CD4-positive, alpha-beta T cell treated with Interleukin-12 subunit alpha and Interleukin-12 subunit beta, for 1 hour (primary cell): Measurements from ENCODE around the gene ATP1B2.

Experiments used
- DNase-seq: peaks from one replicate; pipeline ENCODE4 v3.0.0-alpha.2; 2020

Gene ATP1B2

DNA sequence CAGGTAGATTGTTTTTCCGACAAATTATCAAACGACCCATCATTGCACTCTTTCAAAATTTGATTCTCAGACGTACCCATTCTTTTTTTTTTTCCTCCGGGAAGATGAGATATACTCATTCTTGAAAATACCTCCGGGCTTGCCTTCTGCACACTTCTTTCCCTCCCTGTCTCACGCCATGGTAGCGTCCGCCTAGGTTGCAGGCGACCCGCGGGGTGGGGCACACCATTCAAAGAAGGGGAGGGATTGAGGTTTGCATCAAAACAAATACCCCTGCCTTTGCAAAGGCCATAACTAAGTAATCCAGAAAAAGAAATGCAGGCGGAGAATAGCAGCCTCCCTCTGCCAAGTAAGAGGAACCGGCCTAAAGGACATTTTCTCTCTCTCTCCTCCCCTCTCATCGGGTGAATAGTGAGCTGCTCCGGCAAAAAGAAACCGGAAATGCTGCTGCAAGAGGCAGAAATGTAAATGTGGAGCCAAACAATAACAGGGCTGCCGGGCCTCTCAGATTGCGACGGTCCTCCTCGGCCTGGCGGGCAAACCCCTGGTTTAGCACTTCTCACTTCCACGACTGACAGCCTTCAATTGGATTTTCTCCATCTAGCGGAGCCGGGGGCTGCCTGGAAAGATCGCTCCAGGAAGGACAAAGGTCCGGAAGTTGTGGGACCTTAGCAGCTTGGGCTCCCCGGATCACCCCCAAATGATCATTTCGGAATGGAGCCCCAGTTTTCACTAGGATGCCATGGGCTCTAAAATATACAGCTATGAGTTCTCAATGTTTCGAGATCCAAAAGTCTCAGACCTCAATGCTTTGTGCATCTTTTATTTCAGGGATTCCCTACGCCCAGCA lies 35.7 kb downstream of the ATP1B2 start:
- DNase-seq: peak; percentile 83

GRCh38 chr17:7687072-7687907 lies 36.6 kb downstream of the ATP1B2 start, which contains the start of gene TP53:
Gene TP53, minus strand, starts transcription at chr17:7687490. Its CDS starts 10,896 bp downstream, at chr17:7676594.
- DNase-seq: peak; percentile 91

GRCh38 chr17:7687908-7688807 lies 37.4 kb downstream of the ATP1B2 start, which contains the start of gene WRAP53:
Gene WRAP53, plus strand, starts transcription at chr17:7688477. Its CDS starts 172 bp downstream, at chr17:7688649.
- peak; percentile 97 for DNase-seq

- no peak for DNase-seq
These were observed 38.1 kb downstream of the ATP1B2 start for GRCh38 chr17:7688808-7689316.

- no peak for DNase-seq
These were observed 44.9 kb downstream of the ATP1B2 start for GRCh38 chr17:7695586-7695985.

DNA sequence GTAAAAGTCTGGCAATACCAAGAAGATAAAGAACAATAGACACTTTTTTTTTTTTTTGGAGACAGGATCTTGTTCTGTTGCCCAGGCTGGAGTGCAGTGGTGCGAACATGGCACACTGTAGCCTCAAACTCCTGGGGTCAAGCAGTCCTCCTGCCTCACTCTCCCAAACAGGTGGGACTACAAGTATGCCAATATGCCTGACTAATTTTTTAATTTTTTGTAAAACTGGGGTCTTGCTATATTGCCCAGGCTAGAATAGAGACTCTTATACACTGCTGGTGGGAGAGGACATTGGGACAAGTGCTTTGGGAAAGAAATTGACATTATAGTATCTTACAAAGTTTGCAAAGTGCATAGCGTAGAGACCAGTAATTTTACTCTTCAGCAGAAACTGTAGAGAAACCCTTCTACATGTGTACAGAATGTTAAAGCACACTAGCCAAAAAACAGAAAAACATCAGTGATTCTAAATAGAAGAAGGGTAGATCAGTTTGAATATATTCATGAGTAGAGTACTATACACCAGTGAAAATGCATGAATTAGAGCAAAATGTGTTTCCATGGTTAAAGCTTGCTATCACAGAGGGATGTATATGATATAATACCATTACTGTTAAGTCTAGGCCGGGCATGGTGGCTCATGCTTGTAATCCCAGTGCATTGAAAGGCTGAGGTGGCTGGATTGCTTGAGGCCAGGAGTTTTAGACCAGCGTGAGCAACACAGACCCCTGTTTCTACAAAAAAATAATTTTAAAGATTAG lies 47.3 kb downstream of the ATP1B2 start:
- no peak for DNase-seq

- no peak for DNase-seq
These were observed 49.8 kb downstream of the ATP1B2 start for GRCh38 chr17:7700510-7700909.

DNA sequence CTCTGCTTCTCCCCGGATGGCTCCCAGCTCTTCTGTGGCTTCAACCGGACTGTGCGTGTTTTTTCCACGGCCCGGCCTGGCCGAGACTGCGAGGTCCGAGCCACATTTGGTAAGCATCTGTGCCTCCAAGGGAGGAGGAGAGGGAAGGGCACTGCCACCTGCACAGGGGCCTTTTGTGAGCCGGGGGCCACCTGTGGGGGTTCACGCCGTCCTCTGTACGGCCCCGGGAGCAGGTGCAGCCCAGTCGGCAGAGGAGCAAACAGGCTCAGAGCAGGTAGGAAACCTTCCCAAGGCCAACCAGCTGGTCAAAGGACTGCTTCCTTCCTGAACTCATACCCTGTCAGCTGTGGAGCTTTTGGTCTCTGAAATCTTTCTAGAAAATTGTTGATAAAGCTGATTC lies 51.0 kb downstream of the ATP1B2 start:
- DNase-seq: no peak

DNA sequence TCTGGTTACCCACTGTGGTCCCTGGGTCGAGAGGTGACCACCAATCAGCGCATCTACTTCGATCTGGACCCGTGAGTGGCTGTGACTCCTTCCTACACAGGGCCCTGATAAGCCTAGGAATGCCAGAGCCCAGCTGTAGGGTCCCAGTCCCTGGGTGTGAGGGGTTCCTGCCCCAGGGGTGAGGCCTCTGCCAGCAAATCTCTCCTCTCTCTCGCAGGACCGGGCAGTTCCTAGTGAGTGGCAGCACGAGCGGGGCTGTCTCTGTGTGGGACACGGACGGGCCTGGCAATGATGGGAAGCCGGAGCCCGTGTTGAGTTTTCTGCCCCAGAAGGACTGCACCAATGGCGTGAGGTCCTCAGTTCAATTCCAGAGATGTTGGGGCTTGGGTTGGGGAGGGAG lies 52.0 kb downstream of the ATP1B2 start:
- DNase-seq: no peak

DNA sequence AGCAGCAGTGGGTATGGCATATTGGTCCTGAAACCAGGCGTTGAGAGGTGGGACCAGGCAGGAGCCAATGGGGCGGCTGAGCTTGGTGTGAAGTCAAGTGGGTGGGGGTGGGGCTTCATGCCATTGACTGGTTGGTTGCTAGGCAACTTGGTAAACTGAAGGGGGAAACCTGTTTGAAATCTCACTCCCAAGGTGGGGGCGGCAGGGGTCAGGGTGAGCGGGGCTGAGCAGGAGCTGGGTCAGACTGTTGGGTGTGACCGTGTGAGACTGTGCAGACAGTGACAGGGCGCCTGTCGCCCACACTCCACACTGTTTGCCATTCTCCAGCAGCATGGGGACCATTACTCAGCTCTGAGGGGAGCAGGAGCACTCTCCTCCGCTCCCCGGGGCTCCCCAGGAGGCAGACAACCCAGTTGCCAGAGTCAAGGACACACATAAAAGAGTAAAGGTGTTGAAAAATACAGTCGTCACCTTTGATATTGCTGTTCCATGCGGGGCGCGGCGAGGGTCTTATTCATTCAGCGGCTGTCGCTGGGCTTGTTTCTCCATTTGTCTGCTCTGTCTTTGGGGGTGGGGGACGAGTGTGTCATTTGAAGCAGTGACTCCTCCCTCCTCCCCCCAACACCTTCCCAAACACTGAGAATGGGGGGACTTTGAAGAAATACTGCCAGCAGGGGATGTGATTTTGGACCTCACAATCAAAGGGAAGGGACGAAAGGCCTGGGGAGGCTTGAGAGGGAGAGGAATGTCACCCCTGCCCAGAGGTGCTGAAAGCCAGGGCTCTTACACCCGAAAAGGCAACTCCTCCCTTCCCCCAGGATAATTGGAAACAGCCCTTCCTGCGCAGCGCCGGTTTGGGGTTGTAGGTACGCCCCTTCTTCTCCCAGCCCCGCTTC lies 53.1 kb downstream of the ATP1B2 start:
- DNase-seq: no peak

GRCh38 chr17:7704601-7705268 lies 54.0 kb downstream of the ATP1B2 start, which contains the start of gene EFNB3:
Gene EFNB3, plus strand, starts transcription at chr17:7705202. Its CDS starts 397 bp downstream, at chr17:7705599.
- no peak for DNase-seq

- no peak for DNase-seq
These were observed 54.8 kb downstream of the ATP1B2 start for GRCh38 chr17:7705269-7706255.

DNA sequence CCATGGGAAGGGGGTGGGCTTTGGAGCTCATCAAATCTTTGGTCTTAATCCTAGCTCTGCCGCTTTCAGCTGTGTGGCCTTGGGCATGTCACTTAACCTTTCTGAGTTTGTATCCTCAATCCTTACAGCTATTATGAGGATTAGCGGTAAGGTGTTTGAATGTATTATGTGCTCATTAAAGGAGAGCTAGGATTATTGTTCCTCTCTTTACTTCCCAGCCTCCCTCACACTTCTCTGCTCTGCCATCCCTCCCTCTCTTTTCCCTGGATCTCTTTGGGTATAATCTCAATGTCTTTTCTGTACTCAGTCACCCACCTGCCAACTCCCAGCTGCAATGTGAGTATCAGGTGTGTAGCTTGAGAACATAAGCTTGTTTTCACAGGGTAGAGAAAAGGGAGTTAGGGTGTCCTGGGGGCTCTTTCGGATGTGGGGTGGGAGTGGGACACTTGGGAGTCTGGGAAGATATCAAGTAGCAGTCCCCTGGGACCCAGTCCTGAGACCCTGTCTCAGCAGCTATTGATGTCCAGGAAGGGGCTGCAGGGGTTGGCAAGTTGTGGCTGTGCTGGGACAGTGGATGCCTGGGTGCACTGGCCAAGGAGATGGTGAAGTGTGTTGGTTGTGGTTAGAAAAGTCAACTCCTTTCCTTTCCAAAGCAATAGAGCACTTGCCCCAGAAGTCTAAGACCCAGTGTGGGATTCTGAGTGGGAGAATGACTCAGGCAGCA lies 56.1 kb downstream of the ATP1B2 start:
- DNase-seq: no peak
